HCT116 (cell line): ENCODE results near the gene BCKDK. TPM values are rescaled to one million over a fixed set of nuclear protein-coding genes. Genes with fewer than 3 reads are reported as not detected.
A peak's percentile ranks its signal among the peaks of the same experiment; 100 is the strongest.
"Not testable (repeated sequence)": the region's sequence is repeated elsewhere in the genome, so short reads cannot be mapped to it uniquely, and the experiment has no call there.

Experiments
- ATAC-seq: fragments of 200-7000 bp; cut with Tn5 transposase; 2 replicates; pipeline ENCODE4 v1.9.1; 2020; ENCODE audit warnings: mild to moderate bottlenecking, moderate library complexity
- BruUV-seq: library from RNA; stranded (reverse); fragments of 400-500 nt; replicated peaks from 2 replicates; lab custom pipeline; 2021; lab: Mats Ljungman, UMichigan
- CTCF ChIA-PET: fragments of 300-600 bp; sonication (Branson Sonifier 250); formaldehyde crosslinking; loops from one replicate; lab custom pipeline; 2021; ENCODE audit warnings: antibody characterized with exemption; lab: Charles Lee
- POLR2A ChIA-PET: fragments of 300-600, 350-600 bp; sonication (Branson Sonifier 250); formaldehyde crosslinking; loops from one replicate; lab custom pipeline; 2021; ENCODE audit warnings: antibody characterized with exemption; lab: Charles Lee
- RAD21 ChIA-PET, 2 experiments: fragments of 300-600 bp; sonication (Branson Sonifier 250); formaldehyde crosslinking; loops; one replicate each; lab custom pipeline; 2023; ENCODE audit warnings: low total read pairs in 2 of 2; ENCODE audit not compliant: uncharacterized antibody in 2 of 2, unreplicated experiment in 2 of 2, low non-redundant PET in 1 of 2; lab: Charles Lee
- DNase-seq: peaks from one replicate; pipeline ENCODE4 v3.0.0-alpha.2; 2010; ENCODE audit warnings: low read depth, low spot score
- H2AFZ ChIP-seq: fragments of 200-600 bp; shearing (Covaris generic), sonication (generic); 2 replicates; pipeline ENCODE4 v1.6.1; 2017; ENCODE audit warnings: low read depth, mixed run types, mixed read lengths, antibody characterized with exemption, low read length; ENCODE audit not compliant: poor library complexity, severe bottlenecking
- H3K27ac ChIP-seq: 2 replicates; pipeline ENCODE4 v1.5.1; 2012; ENCODE audit warnings: low read depth, low read length
- H3K27me3 ChIP-seq: fragments of 200-600 bp; sonication (generic); 2 replicates; pipeline ENCODE4 v1.6.1; 2016; ENCODE audit warnings: mixed run types, low read length, mixed read lengths; ENCODE audit not compliant: insufficient read depth
- H3K36me3 ChIP-seq, 2 experiments: fragments of 200-500 bp in 1 of 2; fragments of 200-600 bp in 1 of 2; sonication (Bioruptor generic) in 1 of 2; sonication (generic) in 1 of 2; 2 replicates each; pipeline versions ENCODE4 v1.5.1 to v1.6.1; 2014 to 2016; ENCODE audit warnings: low read length in 2 of 2, inconsistent platforms in 1 of 2, mixed read lengths in 1 of 2, mixed run types in 1 of 2; ENCODE audit not compliant: insufficient read depth in 2 of 2, control insufficient read depth in 1 of 2
- H3K4me1 ChIP-seq, 2 experiments: fragments of 200-600 bp in 1 of 2; sonication (generic) in 1 of 2; 2 replicates each; pipeline versions ENCODE4 v1.5.1 to v1.6.1; 2012 to 2017; ENCODE audit warnings: low read length in 2 of 2, inconsistent platforms in 1 of 2, mild to moderate bottlenecking in 1 of 2, mixed read lengths in 1 of 2, mixed run types in 1 of 2, moderate library complexity in 1 of 2; ENCODE audit not compliant: insufficient read depth in 2 of 2, control insufficient read depth in 1 of 2
- H3K4me2 ChIP-seq: fragments of 200-600 bp; sonication (generic); 2 replicates; pipeline ENCODE4 v1.6.1; 2017; ENCODE audit warnings: mixed run types, low read length, mixed read lengths
- H3K4me3 ChIP-seq, 2 experiments: fragments of 200-600 bp in 1 of 2; sonication (generic) in 1 of 2; replicated peaks in 1 of 2; 2 replicates each; pipeline ENCODE4 v1.5.1; 2011 to 2016; ENCODE audit warnings: low read length in 2 of 2, control low read depth in 1 of 2, low read depth in 1 of 2, mild to moderate bottlenecking in 1 of 2, mixed read lengths in 1 of 2, mixed run types in 1 of 2
- H3K79me2 ChIP-seq: fragments of 200-600 bp; sonication (generic); 2 replicates; pipeline ENCODE4 v1.6.1; 2017; ENCODE audit warnings: mild to moderate bottlenecking, mixed run types, low read length, moderate library complexity, mixed read lengths; ENCODE audit not compliant: insufficient read depth
- H3K9ac ChIP-seq: fragments of 200-600 bp; sonication (generic); 2 replicates; pipeline ENCODE4 v1.6.1; 2016; ENCODE audit warnings: low read length, mixed read lengths
- H3K9me2 ChIP-seq: fragments of 200-600 bp; sonication (generic), shearing (Covaris generic); 2 replicates; pipeline ENCODE4 v1.6.1; 2017; ENCODE audit warnings: mixed run types, mild to moderate bottlenecking, moderate library complexity; ENCODE audit not compliant: insufficient read depth
- H3K9me3 ChIP-seq, 2 experiments: fragments of 200-500 bp in 1 of 2; fragments of 200-600 bp in 1 of 2; sonication (Bioruptor generic) in 1 of 2; sonication (generic) in 1 of 2; 2 replicates each; pipeline ENCODE4 v1.6.1; 2014 to 2017; ENCODE audit warnings: low read length in 2 of 2, mixed read lengths in 2 of 2, inconsistent platforms in 1 of 2, low read depth in 1 of 2, mild to moderate bottlenecking in 1 of 2, mixed run types in 1 of 2, moderate library complexity in 1 of 2; ENCODE audit not compliant: control insufficient read depth in 1 of 2, insufficient read depth in 1 of 2
- H4K20me1 ChIP-seq: fragments of 200-600 bp; sonication (generic), shearing (Covaris generic); 2 replicates; pipeline ENCODE4 v1.6.1; 2017; ENCODE audit warnings: mixed run types, mild to moderate bottlenecking, moderate library complexity; ENCODE audit not compliant: insufficient read depth
- EZH2phosphoT487 ChIP-seq: fragments of 200-600 bp; IDR thresholded peaks from 2 replicates; pipeline ENCODE4 v1.6.1; 2018; ENCODE audit warnings: antibody characterized with exemption, borderline replicate concordance
- POLR2A ChIP-seq: IDR thresholded peaks from 2 replicates; pipeline ENCODE4 v1.7.0; 2011; ENCODE audit warnings: borderline replicate concordance; ENCODE audit not compliant: insufficient read depth, insufficient read length; ENCODE audit errors: extremely low read depth
- POLR2AphosphoS5 ChIP-seq: IDR thresholded peaks from 2 replicates; pipeline ENCODE4 v1.6.1; 2011; ENCODE audit warnings: mild to moderate bottlenecking, low read depth, low read length, moderate library complexity
- SRF ChIP-seq: IDR thresholded peaks from 2 replicates; pipeline ENCODE4 v1.6.1; 2012; ENCODE audit warnings: low read depth
- ZFX ChIP-seq: fragments of 450-650 bp; IDR thresholded peaks from 2 replicates; pipeline ENCODE4 v1.6.1; 2017
- intact Hi-C: fragments of 100-400 bp; cut with micrococcal nuclease; formaldehyde crosslinking; loops from 2 replicates; pipeline ENCODE4 v1.10.0; 2022
- total RNA-seq: library from RNA; stranded (reverse); gene quantifications from one replicate; pipeline ENCODE4 v1.2.1, GENCODE V29; 2021; ENCODE audit not compliant: unreplicated experiment

Gene BCKDK
- total RNA-seq, 1 experiment from 2014 or later = 60.7 TPM

- Histone ChIP-seq H4K20me1 (no peaks in the 10 kb centered on the region), H3K27me3 (no peaks in the 10 kb centered on the region), H3K9ac (peak overlapping the region; percentile 63), H3K27ac (peak overlapping the region; percentile 89), H2AFZ (no peak overlapping the region), H3K4me3 (peak overlapping the region; percentile 40 to 42), H3K79me2 (peaks cover 7% of the 10 kb centered on the region; the same call in 1 of the 2 replicates), H3K4me2 (peak overlapping the region; percentile 67), H3K36me3 (no peaks in the 10 kb centered on the region), H3K9me3 (no peaks in the 10 kb centered on the region), H3K4me1 (peaks cover 49 to 79% of the 10 kb centered on the region in 2 experiments), H3K9me2 (no peaks in the 10 kb centered on the region)
- ChIA-PET CTCF (interaction anchor here (1.9 kb wide), 1 partner anchor 21 kb away, joined by 5 read pairs; the partner anchor contains the start of gene KAT8), POLR2A (interaction anchor here (9.9 kb wide), 1 partner anchor 21 kb away, joined by 84 read pairs; the partner anchor contains the start of gene KAT8), RAD21 (no interaction called here)
- ATAC-seq (peak; percentile 54), DNase-seq (peak; percentile 84)
- TF ChIP-seq POLR2A (peak; percentile 50), ZFX (0 out of 2 replicates have a peak, but pooled peaks have one; percentile 30), SRF (no peak), POLR2AphosphoS5 (peak; percentile 59), EZH2phosphoT487 (no peak)
- intact Hi-C loops = loop anchor here (5.0 kb wide), 2 partner anchors 67 to 318 kb away; partner anchors contain the start of genes ARMC5, ZNF646 and ZNF668
- BruUV-seq = TSS peak; percentile 90
Observed at GRCh38 chr16:31138621-31139578, 30.7 kb downstream of the BCKDK start.

DNA sequence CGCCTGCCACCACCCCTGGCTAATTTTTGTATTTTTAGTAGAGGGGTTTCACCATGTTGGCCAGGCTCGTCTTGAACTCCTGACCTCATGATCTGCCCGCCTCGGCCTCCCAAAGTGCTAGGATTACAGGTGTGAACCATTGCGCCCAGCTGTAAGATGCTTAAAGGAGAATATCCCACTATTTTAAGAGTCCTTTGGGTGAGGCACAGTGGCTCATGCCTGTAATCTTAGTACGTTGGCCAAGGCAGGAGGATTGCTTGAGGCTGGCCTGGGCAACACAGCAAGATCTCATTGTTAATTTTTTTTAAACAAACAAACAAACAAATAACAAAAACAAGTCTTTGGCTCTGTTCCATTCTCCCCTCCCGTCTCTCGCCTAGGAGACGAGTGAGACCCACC is 32.9 kb downstream of the BCKDK start:
- Histone ChIP-seq H3K4me2 (peak overlapping the region; percentile 79), H3K27ac (peak overlapping the region; percentile 70), H3K9ac (peak overlapping the region; percentile 69), H3K4me3 (peak overlapping the region in 1 of 2 experiments; percentile 48; a peak in 1 of 4 replicates), H3K4me1 (peaks cover 37 to 57% of the 10 kb centered on the region in 2 experiments)
- intact Hi-C loops, H3K36me3 ChIP-seq, H3K9me3 ChIP-seq, DNase-seq, ATAC-seq, H2AFZ ChIP-seq, H4K20me1 ChIP-seq, CTCF ChIA-PET, H3K79me2 ChIP-seq, H3K27me3 ChIP-seq, BruUV-seq, H3K9me2 ChIP-seq: not testable (repeated sequence)
- ChIA-PET RAD21 (interaction anchor here (1.1 to 1.8 kb wide), 3 partner anchors 23 to 156 kb away, joined by 3 to 5 read pairs (median 5); partner anchors contain the start of genes HSD3B7 (in 1 of the 2) and KAT8 (in 1 of the 2)), POLR2A (interaction anchor here (1.5 to 9.9 kb wide), 2 partner anchors 21 to 24 kb away, joined by 4 to 84 read pairs; partner anchors contain the start of gene KAT8)
